Motor neuron (in vitro differentiated cells): ENCODE data around the gene MAP7. TPM values are rescaled to one million over a fixed set of nuclear protein-coding genes. Genes with fewer than 3 reads are reported as not detected.
"Not testable (repeated sequence)": the region's sequence is repeated elsewhere in the genome, so short reads cannot be mapped to it uniquely, and the experiment has no call there.

ENCODE experiments used
- ATAC-seq, 8 experiments: fragments of 200-7000 bp; cut with Tn5 transposase; replicated peaks in 6 of 8; 2 replicates each; pipeline ENCODE4 v1.8.0; 2021; ENCODE audit warnings: mild to moderate bottlenecking in 8 of 8, moderate library complexity in 8 of 8
- H3K27ac ChIP-seq, 2 donors: fragments of 250-450 bp; sonication (Bioruptor Pico); 2 replicates each; pipeline ENCODE4 v1.9.0; 2021; ENCODE audit warnings: antibody characterized with exemption in 2 of 2, mild to moderate bottlenecking in 2 of 2, moderate library complexity in 1 of 2
- H3K4me1 ChIP-seq, 2 donors: fragments of 250-450 bp; sonication (Bioruptor Pico); replicated peaks in 1 of 2; 2 replicates each; pipeline ENCODE4 v1.6.1; 2021; ENCODE audit warnings: antibody characterized with exemption in 2 of 2, mild to moderate bottlenecking in 2 of 2, moderate library complexity in 1 of 2
- H3K4me3 ChIP-seq, 5 donors: fragments of 250-450 bp; sonication (Bioruptor Pico); 2 replicates each; pipeline ENCODE4 v1.9.0; 2021; ENCODE audit warnings: antibody characterized with exemption in 5 of 5, mild to moderate bottlenecking in 5 of 5, moderate library complexity in 4 of 5
- WGBS, 10 experiments: fragments of 450-650 bp; shearing (Covaris generic); methylation state at CpG; one replicate each; pipeline ENCODE4 v1.0.0; 2022; 5-methylcytosine and 5-hydroxymethylcytosine counted together
- in situ Hi-C, 9 experiments: fragments of 400-800 bp; cut with MboI; loops; one replicate each; pipeline ENCODE4 v1.15.0; 2021; ENCODE audit warnings: low sequenced_read_pairs in 9 of 9, low pct_unique_long_range_greater_than_20kb in 2 of 9; ENCODE audit not compliant: unreplicated experiment in 9 of 9
- total RNA-seq, 8 experiments: library from RNA; unstranded; fragments of 300-600 nt; gene quantifications; 2 replicates each; pipeline versions ENCODE4 v1.2.3 to v1.2.4, GENCODE V29; 2022

The MAP7 gene
- total RNA-seq, 8 experiments from 2014 or later = 2.9 to 34.2 (median 12.3) TPM

GRCh38 chr6:136492409-136492808 lies 57.8 kb downstream of the MAP7 start:
- Histone ChIP-seq H3K4me3 (no peak overlapping the region), H3K27ac (no peak overlapping the region), H3K4me1 (no peaks in the 10 kb centered on the region)
- WGBS, 10 experiments = 36 to 100% (median 86%) methylated on average over 1 of the region's 1 CpG
- ATAC-seq = no peak
- in situ Hi-C loops = no loop called here

GRCh38 chr6:136491754-136492153 lies 58.5 kb downstream of the MAP7 start:
- Histone ChIP-seq H3K4me3 (no peak overlapping the region), H3K27ac (no peak overlapping the region), H3K4me1 (no peaks in the 10 kb centered on the region)
- ATAC-seq = peak in 3 of 8 experiments; percentile 40 to 77 (median 42)
- 40 to 89% (median 71%) methylated on average over 1 to 2 of the region's 2 CpGs; no CpG with 5 or more reads in 3 of the 10 experiments for WGBS, 10 experiments
- in situ Hi-C loops = no loop called here

GRCh38 chr6:136491251-136491650 lies 59.0 kb downstream of the MAP7 start:
- 0 to 100% (median 79%) methylated on average over 1 to 2 of the region's 2 CpGs; no CpG with 5 or more reads in 1 of the 10 experiments for WGBS, 10 experiments
- no peak overlapping the region for H3K4me3 ChIP-seq
- H3K27ac ChIP-seq = no peak overlapping the region
- ATAC-seq = peak in 1 of 8 experiments; percentile 17
- in situ Hi-C loops = no loop called here
- H3K4me1 ChIP-seq = no peaks in the 10 kb centered on the region

GRCh38 chr6:136489689-136490033 lies 60.6 kb downstream of the MAP7 start:
- H3K4me3 ChIP-seq, ATAC-seq, H3K4me1 ChIP-seq, in situ Hi-C loops, H3K27ac ChIP-seq: not testable (repeated sequence)
- WGBS, 10 experiments = 90 to 100% (median 94%) methylated on average over 2 to 3 of the region's 3 CpGs; no CpG with 5 or more reads in 6 of the 10 experiments

- Histone ChIP-seq H3K27ac (no peak overlapping the region), H3K4me1 (no peaks in the 10 kb centered on the region), H3K4me3 (no peak overlapping the region)
- in situ Hi-C loops = no loop called here
- peak in 3 of 8 experiments; percentile 18 to 84 (median 52) for ATAC-seq
- WGBS, 10 experiments = 4 to 100% (median 89%) methylated on average over 2 to 7 of the region's 7 CpGs
Observed at GRCh38 chr6:136487759-136488425, 62.3 kb downstream of the MAP7 start.

GRCh38 chr6:136486357-136486756 lies 63.9 kb downstream of the MAP7 start:
- peak in 1 of 8 experiments; percentile 71 for ATAC-seq
- 43 to 100% (median 90%) methylated on average over 1 of the region's 1 CpG; no CpG with 5 or more reads in 1 of the 10 experiments for WGBS, 10 experiments
- H3K27ac ChIP-seq = no peak overlapping the region
- H3K4me3 ChIP-seq = no peak overlapping the region
- in situ Hi-C loops = no loop called here
- H3K4me1 ChIP-seq = no peaks in the 10 kb centered on the region

- no peak overlapping the region for H3K4me3 ChIP-seq
- in situ Hi-C loops = no loop called here
- ATAC-seq = no peak
- no peaks in the 10 kb centered on the region for H3K4me1 ChIP-seq
- WGBS, 10 experiments = 0 to 100% (median 85%) methylated on average over 1 to 3 of the region's 3 CpGs; no CpG with 5 or more reads in 1 of the 10 experiments
- no peak overlapping the region for H3K27ac ChIP-seq
Observed at GRCh38 chr6:136483906-136484305, 66.3 kb downstream of the MAP7 start.

GRCh38 chr6:136483005-136483404 lies 67.2 kb downstream of the MAP7 start:
- ATAC-seq, H3K27ac ChIP-seq, H3K4me1 ChIP-seq, in situ Hi-C loops, H3K4me3 ChIP-seq: not testable (repeated sequence)
- 77 to 100% (median 96%) methylated on average over 1 to 2 of the region's 2 CpGs; no CpG with 5 or more reads in 2 of the 10 experiments for WGBS, 10 experiments

GRCh38 chr6:136477548-136477947 lies 72.7 kb downstream of the MAP7 start:
- H3K27ac ChIP-seq = no peak overlapping the region
- no peak for ATAC-seq
- peaks cover 0 to 4% of the 10 kb centered on the region in 2 donors for H3K4me1 ChIP-seq
- no peak overlapping the region for H3K4me3 ChIP-seq
- in situ Hi-C loops = no loop called here

- in situ Hi-C loops = no loop called here
- WGBS, 10 experiments = 50 to 87% (median 72%) methylated on average over 1 to 4 of the region's 4 CpGs; no CpG with 5 or more reads in 3 of the 10 experiments
- Histone ChIP-seq H3K4me3 (no peak overlapping the region), H3K27ac (no peak overlapping the region), H3K4me1 (peaks cover 3 to 10% of the 10 kb centered on the region in 2 donors)
- no peak for ATAC-seq
Observed at GRCh38 chr6:136475686-136476085, 74.5 kb downstream of the MAP7 start.

- no peak for ATAC-seq
- WGBS, 10 experiments = 53 to 100% (median 88%) methylated on average over 1 to 6 of the region's 6 CpGs
- Histone ChIP-seq H3K4me3 (no peak overlapping the region), H3K27ac (no peak overlapping the region), H3K4me1 (peaks cover 3 to 18% of the 10 kb centered on the region in 2 donors)
- in situ Hi-C loops = no loop called here
Observed at GRCh38 chr6:136474241-136474640, 76.0 kb downstream of the MAP7 start.

- Histone ChIP-seq H3K4me3 (no peak overlapping the region), H3K4me1 (peaks cover 5 to 26% of the 10 kb centered on the region in 2 donors), H3K27ac (no peak overlapping the region)
- in situ Hi-C loops = no loop called here
- no peak for ATAC-seq
- 33 to 100% (median 80%) methylated on average over 1 of the region's 1 CpG; no CpG with 5 or more reads in 1 of the 10 experiments for WGBS, 10 experiments
Observed at GRCh38 chr6:136471922-136472321, 78.3 kb downstream of the MAP7 start.

GRCh38 chr6:136471372-136471771 lies 78.8 kb downstream of the MAP7 start:
- peaks cover 9 to 31% of the 10 kb centered on the region in 2 donors for H3K4me1 ChIP-seq
- ATAC-seq = no peak
- WGBS, 10 experiments = 30 to 75% (median 55%) methylated on average over 2 to 5 of the region's 5 CpGs
- H3K27ac ChIP-seq = no peak overlapping the region
- in situ Hi-C loops = no loop called here
- H3K4me3 ChIP-seq = no peak overlapping the region

GRCh38 chr6:136470044-136470443 lies 80.2 kb downstream of the MAP7 start:
- in situ Hi-C loops = no loop called here

More at GRCh38 chr6:136470044-136470443, 80.2 kb downstream of the MAP7 start:
- Histone ChIP-seq H3K4me1 (peaks cover 9 to 38% of the 10 kb centered on the region in 2 donors), H3K27ac (no peak overlapping the region), H3K4me3 (no peak overlapping the region)
- 60 to 96% (median 76%) methylated on average over 1 to 5 of the region's 5 CpGs for WGBS, 10 experiments
- no peak for ATAC-seq
